Right atrium auricular region (tissue), 2 donors: ENCODE results near the gene CACNA1B. TPM values are rescaled to one million over a fixed set of nuclear protein-coding genes. Genes with fewer than 3 reads are reported as not detected.

Experiments
- DNase-seq: peaks from one replicate; pipeline ENCODE4 v3.0.0-alpha.2; 2019; ENCODE audit warnings: low spot score
- H3K27ac ChIP-seq, 2 donors: fragments of 200-600 bp; sonication (generic); 1 replicate in 1 of 2; 2 replicates in 1 of 2; pipeline ENCODE4 v1.5.1; 2016 to 2019
- H3K27me3 ChIP-seq, 2 donors: fragments of 200-600 bp; sonication (generic); one replicate each; pipeline versions ENCODE4 v1.5.1 to v1.6.0; 2017 to 2019
- H3K36me3 ChIP-seq: fragments of 200-600 bp; sonication (generic); one replicate; pipeline ENCODE4 v1.5.1; 2016
- H3K4me1 ChIP-seq, 2 donors: fragments of 200-600 bp; sonication (generic); one replicate each; pipeline versions ENCODE4 v1.5.1 to v1.6.0; 2017 to 2019
- H3K4me3 ChIP-seq, 2 donors: fragments of 200-600 bp; sonication (generic); 1 replicate in 1 of 2; 2 replicates in 1 of 2; pipeline ENCODE4 v1.5.1; 2017 to 2019; ENCODE audit warnings: mild to moderate bottlenecking in 1 of 2, moderate library complexity in 1 of 2
- H3K9me3 ChIP-seq, 2 donors: fragments of 200-600 bp; sonication (generic); one replicate each; pipeline ENCODE4 v1.5.1; 2019
- total RNA-seq, 2 donors: library from RNA; depleted of rRNA; stranded (reverse); fragments of >200 nt; gene quantifications; one replicate each; pipeline ENCODE4 v1.1.0, GENCODE V29; 2016
- TF ChIP-seq, protein P1 (sequence below), 2 donors: fragments of 200-600 bp; sonication (generic); IDR thresholded peaks; one replicate each; pipeline ENCODE4 v1.5.1; 2019; ENCODE audit warnings: antibody characterized with exemption in 2 of 2

The CACNA1B gene
- total RNA-seq, 2 donors from 2014 or later = 0.04 to 0.41 TPM

DNA sequence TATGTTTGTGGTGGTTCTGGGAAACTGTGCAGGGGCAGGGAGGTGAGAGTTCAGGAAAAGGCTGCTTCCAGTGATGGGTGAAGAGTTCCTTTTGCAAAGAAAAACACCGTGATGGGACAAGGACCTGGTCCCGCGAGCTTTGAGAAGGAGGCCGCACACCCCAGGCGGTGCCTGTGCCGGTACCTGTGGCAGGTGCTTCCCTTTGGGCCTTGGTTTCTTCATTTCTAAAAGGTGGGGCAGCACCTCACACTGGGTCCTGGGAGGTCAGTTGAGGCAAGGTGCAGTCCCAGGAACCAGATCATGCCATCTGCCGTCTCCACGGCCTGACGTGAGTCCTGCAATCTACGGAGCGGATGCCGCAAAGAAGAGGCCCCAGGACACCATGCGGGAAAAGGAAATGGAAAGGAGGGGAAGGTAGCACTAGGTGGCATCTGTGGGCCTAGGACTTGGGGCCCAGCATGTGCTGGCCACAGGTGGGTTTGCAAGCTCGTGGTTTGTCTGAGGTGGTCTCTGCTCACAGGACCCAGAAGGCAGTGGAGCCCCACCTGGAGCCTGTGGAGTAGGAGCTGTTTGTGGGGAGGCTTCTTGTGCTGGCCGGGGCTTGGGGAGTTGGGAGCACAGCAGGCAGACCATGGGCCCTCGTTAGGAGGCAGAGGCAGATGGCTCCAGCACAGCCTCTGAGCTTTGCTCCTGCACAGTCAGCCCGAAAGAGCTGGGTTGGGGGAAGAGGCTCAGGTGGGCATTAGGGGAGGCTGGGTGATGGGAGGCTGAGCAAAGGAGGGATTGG lies 131.6 kb downstream of the CACNA1B start:
- TF ChIP-seq, protein P1, sequence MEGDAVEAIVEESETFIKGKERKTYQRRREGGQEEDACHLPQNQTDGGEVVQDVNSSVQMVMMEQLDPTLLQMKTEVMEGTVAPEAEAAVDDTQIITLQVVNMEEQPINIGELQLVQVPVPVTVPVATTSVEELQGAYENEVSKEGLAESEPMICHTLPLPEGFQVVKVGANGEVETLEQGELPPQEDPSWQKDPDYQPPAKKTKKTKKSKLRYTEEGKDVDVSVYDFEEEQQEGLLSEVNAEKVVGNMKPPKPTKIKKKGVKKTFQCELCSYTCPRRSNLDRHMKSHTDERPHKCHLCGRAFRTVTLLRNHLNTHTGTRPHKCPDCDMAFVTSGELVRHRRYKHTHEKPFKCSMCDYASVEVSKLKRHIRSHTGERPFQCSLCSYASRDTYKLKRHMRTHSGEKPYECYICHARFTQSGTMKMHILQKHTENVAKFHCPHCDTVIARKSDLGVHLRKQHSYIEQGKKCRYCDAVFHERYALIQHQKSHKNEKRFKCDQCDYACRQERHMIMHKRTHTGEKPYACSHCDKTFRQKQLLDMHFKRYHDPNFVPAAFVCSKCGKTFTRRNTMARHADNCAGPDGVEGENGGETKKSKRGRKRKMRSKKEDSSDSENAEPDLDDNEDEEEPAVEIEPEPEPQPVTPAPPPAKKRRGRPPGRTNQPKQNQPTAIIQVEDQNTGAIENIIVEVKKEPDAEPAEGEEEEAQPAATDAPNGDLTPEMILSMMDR (IDR thresholded peaks at IDR 0.05) = no peak
- Histone ChIP-seq H3K27me3 (no peaks in the 10 kb centered on the region), H3K9me3 (no peaks in the 10 kb centered on the region), H3K36me3 (no peaks in the 10 kb centered on the region), H3K27ac (no peak overlapping the region), H3K4me3 (no peak overlapping the region), H3K4me1 (no peaks in the 10 kb centered on the region)
- peak; percentile 34 for DNase-seq

DNA sequence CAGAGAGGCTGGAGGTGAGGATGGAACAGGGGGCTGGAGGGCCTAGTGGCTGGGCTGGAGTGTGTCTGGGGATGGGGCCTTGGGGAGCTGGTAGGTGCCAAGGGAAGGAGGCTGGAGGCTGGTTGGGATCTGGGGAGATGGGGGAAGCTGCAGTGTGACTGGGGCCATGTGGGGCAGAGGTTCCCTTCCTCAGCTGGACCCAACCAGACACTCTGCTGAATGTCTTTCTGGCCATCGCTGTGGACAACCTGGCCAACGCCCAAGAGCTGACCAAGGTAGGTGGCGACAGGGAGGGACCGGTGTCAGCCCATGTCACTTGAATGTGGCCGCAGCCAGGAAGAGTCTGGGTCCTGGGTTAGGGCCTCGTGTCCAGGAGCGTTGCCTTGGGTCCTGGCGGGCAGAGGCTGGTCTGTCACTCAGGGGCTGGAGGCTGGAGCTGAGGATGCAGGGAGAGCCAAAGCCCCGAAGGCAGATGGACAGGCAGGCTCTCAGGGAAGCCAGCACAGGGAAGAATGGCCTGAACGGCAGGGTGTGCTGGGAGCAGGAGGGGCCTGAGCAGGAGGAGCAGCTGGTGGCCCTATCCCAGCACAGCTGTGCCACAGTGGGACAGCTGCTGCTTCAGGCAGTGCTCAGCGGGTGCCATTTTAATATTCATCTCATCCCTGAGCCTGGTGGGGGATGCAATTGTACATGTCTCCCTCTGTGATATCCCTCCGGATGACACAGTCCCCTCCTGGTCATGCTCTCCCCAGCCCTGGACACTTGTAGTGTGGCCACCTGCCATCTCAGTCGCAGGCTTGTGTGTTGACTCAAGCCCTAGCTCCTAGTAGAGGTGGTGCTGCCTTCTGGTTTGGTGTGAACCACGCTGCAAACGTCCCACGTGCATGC lies 132.5 kb downstream of the CACNA1B start:
- DNase-seq = peak; percentile 56

DNA sequence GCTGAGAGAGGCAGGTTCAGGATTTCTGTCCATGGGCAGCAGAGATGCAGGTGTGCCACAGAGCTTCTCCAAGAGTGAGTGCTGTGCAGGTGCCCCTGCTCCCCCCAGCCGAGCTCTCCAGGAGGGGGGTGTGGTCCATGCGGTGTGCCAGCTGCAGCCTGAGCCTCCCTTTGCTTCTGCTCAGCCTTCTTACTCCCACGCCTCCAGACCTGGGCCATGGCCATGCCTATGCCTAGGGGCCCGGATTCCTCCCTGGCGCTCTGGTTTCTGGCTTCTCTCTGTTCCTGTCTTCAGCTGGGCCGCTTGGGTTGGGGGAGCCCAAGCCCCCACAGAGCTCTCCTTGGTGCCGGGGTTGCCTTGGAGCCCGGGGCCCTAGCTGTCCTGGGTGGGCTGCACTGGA lies 133.3 kb downstream of the CACNA1B start:
- TF ChIP-seq, protein P1 (IDR thresholded peaks at IDR 0.05) = no peak
- Histone ChIP-seq H3K36me3 (no peaks in the 10 kb centered on the region), H3K27me3 (no peaks in the 10 kb centered on the region), H3K9me3 (no peaks in the 10 kb centered on the region), H3K27ac (no peak overlapping the region), H3K4me3 (no peak overlapping the region), H3K4me1 (no peaks in the 10 kb centered on the region)
- DNase-seq = no peak

More for the DNA sequence above, 132.5 kb downstream of the CACNA1B start:
- TF ChIP-seq, protein P1 (IDR thresholded peaks at IDR 0.05) = no peak
- no peak overlapping the region for H3K4me3 ChIP-seq
- no peaks in the 10 kb centered on the region for H3K36me3 ChIP-seq
- no peaks in the 10 kb centered on the region for H3K27me3 ChIP-seq
- no peak overlapping the region for H3K27ac ChIP-seq
- no peaks in the 10 kb centered on the region for H3K9me3 ChIP-seq
- no peaks in the 10 kb centered on the region for H3K4me1 ChIP-seq

DNA sequence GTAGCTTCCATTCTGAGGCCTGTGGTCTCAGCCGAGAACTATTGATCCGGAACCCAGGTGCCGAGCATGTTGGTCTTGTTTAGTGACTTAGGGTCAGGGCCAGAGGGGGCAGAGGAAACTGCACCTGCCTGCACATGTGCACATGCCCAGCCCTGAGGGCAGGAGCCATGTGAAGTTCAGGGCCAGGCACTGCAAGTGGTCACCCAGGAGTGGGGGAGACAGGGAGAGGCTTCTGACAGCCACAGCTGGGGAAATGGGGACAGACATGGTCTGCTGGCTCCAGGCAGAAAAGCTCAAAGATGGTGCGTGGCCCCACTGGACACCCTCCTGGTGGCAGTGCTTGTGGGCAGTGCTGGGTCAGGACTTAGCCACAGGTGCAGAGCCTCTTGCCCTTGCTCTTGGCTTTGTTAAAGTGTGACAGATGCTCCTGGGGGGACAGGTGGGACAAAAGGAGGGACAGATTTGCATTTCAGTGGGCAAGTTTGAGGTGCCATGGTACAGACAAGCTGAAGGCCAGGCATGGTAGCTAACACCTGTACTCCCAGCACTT lies 134.4 kb downstream of the CACNA1B start:
- Histone ChIP-seq H3K4me3 (no peak overlapping the region), H3K36me3 (no peaks in the 10 kb centered on the region), H3K9me3 (no peaks in the 10 kb centered on the region), H3K4me1 (no peaks in the 10 kb centered on the region), H3K27ac (no peak overlapping the region), H3K27me3 (no peaks in the 10 kb centered on the region)
- TF ChIP-seq, protein P1 (IDR thresholded peaks at IDR 0.05) = no peak
- no peak for DNase-seq

DNA sequence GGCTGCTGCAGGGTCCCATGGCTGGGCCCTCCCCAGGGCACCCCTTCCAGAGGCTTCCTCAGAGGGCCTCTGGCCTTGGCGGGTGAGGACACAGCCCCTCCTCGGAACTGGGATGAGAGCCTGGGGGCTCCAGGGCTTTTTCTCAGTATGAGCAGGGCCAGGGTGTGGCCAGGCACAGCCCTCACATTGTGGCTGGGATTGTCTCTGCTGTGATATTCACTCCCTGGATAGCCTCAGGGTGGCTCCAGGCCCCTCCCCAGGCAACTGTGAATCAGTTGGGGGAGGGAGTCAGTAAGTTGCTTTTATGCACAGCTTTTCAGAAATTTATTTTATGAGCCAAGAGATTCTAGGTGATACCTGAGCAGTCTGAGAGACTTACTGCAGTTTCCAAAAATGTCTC lies 135.7 kb downstream of the CACNA1B start:
- Histone ChIP-seq H3K9me3 (no peaks in the 10 kb centered on the region), H3K27ac (no peak overlapping the region), H3K36me3 (no peaks in the 10 kb centered on the region), H3K4me3 (no peak overlapping the region), H3K27me3 (no peaks in the 10 kb centered on the region), H3K4me1 (no peaks in the 10 kb centered on the region)
- DNase-seq = no peak
- TF ChIP-seq, protein P1 (IDR thresholded peaks at IDR 0.05) = no peak
